Measurements from ENCODE around the gene GIPC2.

GRCh38 chr1:78055565-78056132, 9.9 kb downstream of the GIPC2 start:
- TF ChIP-seq CTCF (IDR thresholded peaks at IDR 0.05) (no peak), POLR2AphosphoS5 (IDR thresholded peaks at IDR 0.05) (no peak)
